Mesothelial cell of epicardium (in vitro differentiated cells): ENCODE measurements around the gene FEV. TPM values are rescaled to one million over a fixed set of nuclear protein-coding genes. Genes with fewer than 3 reads are reported as not detected.

ENCODE experiments used
- DNase-seq, 2 experiments: peaks; one replicate each; pipeline ENCODE4 v3.0.0; 2021; ENCODE audit warnings: low spot score in 2 of 2; ENCODE audit not compliant: unreplicated experiment in 2 of 2
- H3K27ac Mint-ChIP-seq: 2 replicates; pipeline ENCODE4 v1.8.0; 2021; ENCODE audit warnings: mixed read lengths
- H3K27me3 Mint-ChIP-seq: 2 replicates; pipeline ENCODE4 v1.8.0; 2021; ENCODE audit warnings: low read depth, mixed read lengths
- H3K36me3 Mint-ChIP-seq: 2 replicates; pipeline ENCODE4 v1.8.0; 2021; ENCODE audit warnings: mixed read lengths
- H3K4me1 Mint-ChIP-seq: 2 replicates; pipeline ENCODE4 v1.8.0; 2021; ENCODE audit warnings: mixed read lengths
- H3K4me3 Mint-ChIP-seq: 2 replicates; pipeline ENCODE4 v1.8.0; 2021; ENCODE audit warnings: mild to moderate bottlenecking, moderate library complexity, mixed read lengths
- H3K9me3 Mint-ChIP-seq: 2 replicates; pipeline ENCODE4 v1.8.0; 2021; ENCODE audit warnings: mixed read lengths
- CTCF ChIP-seq: fragments of 200-600 bp; sonication (generic); IDR thresholded peaks from one replicate; pipeline ENCODE4 v1.5.0; 2021; ENCODE audit warnings: antibody characterized with exemption; ENCODE audit not compliant: unreplicated experiment
- total RNA-seq: library from RNA; stranded (reverse); gene quantifications from 3 replicates; pipeline ENCODE4 v1.2.1, GENCODE V29; 2021

The FEV gene
- total RNA-seq, 1 donor from 2014 or later: 0.29 TPM

- no peak overlapping the region for H3K4me3 Mint-ChIP-seq
These were observed 35.8 kb upstream of the FEV start for GRCh38 chr2:219020604-219021365.

GRCh38 chr2:219019436-219019835 lies 34.5 kb upstream of the FEV start:
- Mint-ChIP-seq H3K4me3 (no peak overlapping the region), H3K36me3 (no peaks in the 10 kb centered on the region), H3K27me3 (peaks cover 67% of the 10 kb centered on the region), H3K27ac (no peak overlapping the region), H3K9me3 (no peaks in the 10 kb centered on the region), H3K4me1 (no peaks in the 10 kb centered on the region)
- TF ChIP-seq CTCF: no peak
- DNase-seq: no peak

More at GRCh38 chr2:219020604-219021365, 35.8 kb upstream of the FEV start:
- no peak for TF ChIP-seq CTCF
- H3K27ac Mint-ChIP-seq: no peak overlapping the region
- no peak for DNase-seq
- H3K27me3 Mint-ChIP-seq: peaks cover 66% of the 10 kb centered on the region
- no peaks in the 10 kb centered on the region for H3K9me3 Mint-ChIP-seq
- no peaks in the 10 kb centered on the region for H3K36me3 Mint-ChIP-seq
- H3K4me1 Mint-ChIP-seq: no peaks in the 10 kb centered on the region

- H3K36me3 Mint-ChIP-seq: no peaks in the 10 kb centered on the region
- no peaks in the 10 kb centered on the region for H3K9me3 Mint-ChIP-seq
- no peak overlapping the region for H3K27ac Mint-ChIP-seq
- H3K4me1 Mint-ChIP-seq: no peaks in the 10 kb centered on the region
- TF ChIP-seq CTCF: no peak
- no peak overlapping the region for H3K4me3 Mint-ChIP-seq
- no peak for DNase-seq
- peaks cover 73% of the 10 kb centered on the region for H3K27me3 Mint-ChIP-seq
These were observed 33.7 kb upstream of the FEV start for GRCh38 chr2:219018726-219019125.

GRCh38 chr2:219018286-219018685 lies 33.3 kb upstream of the FEV start:
- no peaks in the 10 kb centered on the region for H3K36me3 Mint-ChIP-seq
- TF ChIP-seq CTCF: no peak
- H3K4me3 Mint-ChIP-seq: no peak overlapping the region
- H3K9me3 Mint-ChIP-seq: no peaks in the 10 kb centered on the region
- H3K27ac Mint-ChIP-seq: no peak overlapping the region
- H3K4me1 Mint-ChIP-seq: no peaks in the 10 kb centered on the region
- DNase-seq: no peak
- peaks cover 76% of the 10 kb centered on the region for H3K27me3 Mint-ChIP-seq

- Mint-ChIP-seq H3K4me3 (no peak overlapping the region), H3K9me3 (no peaks in the 10 kb centered on the region), H3K36me3 (no peaks in the 10 kb centered on the region), H3K4me1 (no peaks in the 10 kb centered on the region), H3K27me3 (peaks cover 80% of the 10 kb centered on the region), H3K27ac (no peak overlapping the region)
- no peak for DNase-seq
- TF ChIP-seq CTCF: no peak
These were observed 32.4 kb upstream of the FEV start for GRCh38 chr2:219017201-219017931.
